Measurements from ENCODE around the gene TNKS2.

The TNKS2 gene

GRCh38 chr10:91908337-91909116, 110.3 kb downstream of the TNKS2 start:
- peak; percentile 50 for DNase-seq (ENCODE audit: low read depth)

DNA sequence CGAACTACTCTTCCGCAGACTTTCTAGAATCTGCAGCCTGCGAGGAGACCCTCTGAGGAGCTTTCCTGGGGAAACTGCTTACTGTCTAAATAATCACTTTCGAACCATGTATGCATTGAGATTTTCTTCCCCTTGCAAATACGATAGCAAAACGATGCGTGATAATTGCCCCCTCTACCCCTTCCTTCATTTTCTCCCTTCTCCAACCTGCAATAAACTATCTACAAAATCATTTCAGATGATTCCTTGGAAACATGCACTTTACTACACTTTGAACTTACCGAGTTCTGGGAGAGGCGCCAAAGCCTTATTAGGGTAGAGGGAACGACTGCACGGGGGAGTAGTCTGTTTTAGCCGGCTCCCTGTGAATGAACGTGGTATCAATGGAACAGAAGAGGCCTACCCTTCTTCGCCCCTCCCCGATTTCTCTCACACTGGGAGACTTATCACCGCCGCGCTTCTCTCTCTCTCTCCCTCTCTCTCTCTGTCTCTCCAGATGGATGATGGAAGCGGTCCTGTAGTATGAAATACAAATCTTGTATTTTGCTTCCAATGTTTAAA, 111.0 kb downstream of the TNKS2 start, which contains the start of gene FGFBP3:
Gene FGFBP3 (minus strand): TSS at position 370 of the 561 bp plus-strand sequence. CDS start 517 bp downstream, outside the sequence.
- no peak for DNase-seq (ENCODE audit: low read depth)

- no peak for DNase-seq (ENCODE audit: low read depth)
Observed at GRCh38 chr10:91910467-91910866, 112.2 kb downstream of the TNKS2 start.
